Body of pancreas (tissue), 4 donors: ENCODE results near the gene FARS2.

ENCODE experiments used
- POLR2A ChIP-seq, 3 donors: fragments of 450-650 bp; IDR thresholded peaks; one replicate each; pipeline ENCODE4 v1.6.1; 2016; ENCODE audit warnings: antibody characterized with exemption in 3 of 3, mild to moderate bottlenecking in 2 of 3
- TF ChIP-seq, protein P1 (sequence below), 7 experiments: fragments of 450-650 bp in 4 of 7; fragments of 200-600 bp in 3 of 7; sonication (generic) in 3 of 7; IDR thresholded peaks; one replicate each; pipeline ENCODE4 v1.5.1; 2016 to 2019; ENCODE audit warnings: antibody characterized with exemption in 7 of 7

DNA sequence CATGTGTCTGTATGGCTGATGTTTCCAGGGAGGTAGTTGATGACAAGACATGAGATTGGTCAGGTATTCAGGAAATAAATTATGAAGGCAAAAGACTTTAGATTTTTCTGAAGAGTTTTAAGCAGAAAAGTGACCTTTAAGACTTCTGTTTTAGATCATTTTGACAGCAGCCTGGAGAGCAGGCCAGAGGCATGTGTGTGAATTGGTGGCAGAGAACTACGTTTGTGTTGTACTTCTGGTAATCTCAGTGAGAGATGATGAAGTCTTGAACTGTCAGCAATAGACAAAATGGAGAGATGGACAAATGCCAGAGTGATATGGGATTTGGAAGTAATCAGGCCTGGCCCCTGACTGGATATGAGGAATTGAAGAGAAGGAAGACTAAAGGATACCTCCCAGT is 30.8 kb downstream of the FARS2 start:
- TF ChIP-seq, protein P1, sequence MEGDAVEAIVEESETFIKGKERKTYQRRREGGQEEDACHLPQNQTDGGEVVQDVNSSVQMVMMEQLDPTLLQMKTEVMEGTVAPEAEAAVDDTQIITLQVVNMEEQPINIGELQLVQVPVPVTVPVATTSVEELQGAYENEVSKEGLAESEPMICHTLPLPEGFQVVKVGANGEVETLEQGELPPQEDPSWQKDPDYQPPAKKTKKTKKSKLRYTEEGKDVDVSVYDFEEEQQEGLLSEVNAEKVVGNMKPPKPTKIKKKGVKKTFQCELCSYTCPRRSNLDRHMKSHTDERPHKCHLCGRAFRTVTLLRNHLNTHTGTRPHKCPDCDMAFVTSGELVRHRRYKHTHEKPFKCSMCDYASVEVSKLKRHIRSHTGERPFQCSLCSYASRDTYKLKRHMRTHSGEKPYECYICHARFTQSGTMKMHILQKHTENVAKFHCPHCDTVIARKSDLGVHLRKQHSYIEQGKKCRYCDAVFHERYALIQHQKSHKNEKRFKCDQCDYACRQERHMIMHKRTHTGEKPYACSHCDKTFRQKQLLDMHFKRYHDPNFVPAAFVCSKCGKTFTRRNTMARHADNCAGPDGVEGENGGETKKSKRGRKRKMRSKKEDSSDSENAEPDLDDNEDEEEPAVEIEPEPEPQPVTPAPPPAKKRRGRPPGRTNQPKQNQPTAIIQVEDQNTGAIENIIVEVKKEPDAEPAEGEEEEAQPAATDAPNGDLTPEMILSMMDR (IDR thresholded peaks at IDR 0.05) = no peak
- TF ChIP-seq POLR2A (IDR thresholded peaks at IDR 0.05) = no peak
